ENCODE measurements around the gene NLGN1.

DNA sequence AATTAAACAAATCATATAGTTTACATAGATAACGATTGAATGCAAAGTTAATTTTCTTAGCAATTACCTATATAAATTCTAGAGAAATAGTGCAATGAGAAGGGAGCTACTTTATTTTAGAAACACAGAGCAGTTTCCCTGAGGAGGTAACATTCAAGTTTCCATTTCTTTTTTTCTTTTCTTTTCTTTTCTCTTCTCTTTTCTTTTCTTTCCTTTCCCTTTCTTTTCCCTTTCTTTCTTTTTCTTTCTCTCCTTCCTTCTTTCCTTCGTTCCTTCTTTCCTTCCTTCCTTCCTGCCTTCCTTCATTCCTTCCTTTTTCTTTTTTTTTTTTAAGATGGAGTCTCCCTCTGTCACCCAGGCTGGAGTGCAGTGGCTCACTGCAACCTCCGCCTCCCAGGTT, 417.3 kb downstream of the NLGN1 start:
- TF ChIP-seq, protein P1, sequence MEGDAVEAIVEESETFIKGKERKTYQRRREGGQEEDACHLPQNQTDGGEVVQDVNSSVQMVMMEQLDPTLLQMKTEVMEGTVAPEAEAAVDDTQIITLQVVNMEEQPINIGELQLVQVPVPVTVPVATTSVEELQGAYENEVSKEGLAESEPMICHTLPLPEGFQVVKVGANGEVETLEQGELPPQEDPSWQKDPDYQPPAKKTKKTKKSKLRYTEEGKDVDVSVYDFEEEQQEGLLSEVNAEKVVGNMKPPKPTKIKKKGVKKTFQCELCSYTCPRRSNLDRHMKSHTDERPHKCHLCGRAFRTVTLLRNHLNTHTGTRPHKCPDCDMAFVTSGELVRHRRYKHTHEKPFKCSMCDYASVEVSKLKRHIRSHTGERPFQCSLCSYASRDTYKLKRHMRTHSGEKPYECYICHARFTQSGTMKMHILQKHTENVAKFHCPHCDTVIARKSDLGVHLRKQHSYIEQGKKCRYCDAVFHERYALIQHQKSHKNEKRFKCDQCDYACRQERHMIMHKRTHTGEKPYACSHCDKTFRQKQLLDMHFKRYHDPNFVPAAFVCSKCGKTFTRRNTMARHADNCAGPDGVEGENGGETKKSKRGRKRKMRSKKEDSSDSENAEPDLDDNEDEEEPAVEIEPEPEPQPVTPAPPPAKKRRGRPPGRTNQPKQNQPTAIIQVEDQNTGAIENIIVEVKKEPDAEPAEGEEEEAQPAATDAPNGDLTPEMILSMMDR (IDR thresholded peaks at IDR 0.05) = no peak
- TF ChIP-seq EP300 (IDR thresholded peaks at IDR 0.05) (no peak), POLR2AphosphoS5 (IDR thresholded peaks at IDR 0.05) (no peak)
